Epithelial cell of proximal tubule (primary cell): ENCODE measurements around the gene FAM3B. TPM values are rescaled to one million over a fixed set of nuclear protein-coding genes. Genes with fewer than 3 reads are reported as not detected.

Experiments used
- DNase-seq: peaks from one replicate; pipeline ENCODE4 v3.0.0-alpha.2; 2011; ENCODE audit warnings: low read depth
- H3K4me3 ChIP-seq: 2 replicates; pipeline ENCODE4 v1.5.1; 2011; ENCODE audit warnings: low read depth, mild to moderate bottlenecking, low read length
- CTCF ChIP-seq: conservative IDR thresholded peaks from 2 replicates; pipeline ENCODE4 v1.5.1; 2012; ENCODE audit warnings: low read depth, mild to moderate bottlenecking, low read length
- total RNA-seq: library from RNA; depleted of rRNA; stranded (reverse); fragments of >200 nt; gene quantifications from 2 replicates; pipeline ENCODE4 v1.2.3, GENCODE V29; 2015

FAM3B gene
- total RNA-seq, 1 donor from 2014 or later = 0.35 TPM

DNA sequence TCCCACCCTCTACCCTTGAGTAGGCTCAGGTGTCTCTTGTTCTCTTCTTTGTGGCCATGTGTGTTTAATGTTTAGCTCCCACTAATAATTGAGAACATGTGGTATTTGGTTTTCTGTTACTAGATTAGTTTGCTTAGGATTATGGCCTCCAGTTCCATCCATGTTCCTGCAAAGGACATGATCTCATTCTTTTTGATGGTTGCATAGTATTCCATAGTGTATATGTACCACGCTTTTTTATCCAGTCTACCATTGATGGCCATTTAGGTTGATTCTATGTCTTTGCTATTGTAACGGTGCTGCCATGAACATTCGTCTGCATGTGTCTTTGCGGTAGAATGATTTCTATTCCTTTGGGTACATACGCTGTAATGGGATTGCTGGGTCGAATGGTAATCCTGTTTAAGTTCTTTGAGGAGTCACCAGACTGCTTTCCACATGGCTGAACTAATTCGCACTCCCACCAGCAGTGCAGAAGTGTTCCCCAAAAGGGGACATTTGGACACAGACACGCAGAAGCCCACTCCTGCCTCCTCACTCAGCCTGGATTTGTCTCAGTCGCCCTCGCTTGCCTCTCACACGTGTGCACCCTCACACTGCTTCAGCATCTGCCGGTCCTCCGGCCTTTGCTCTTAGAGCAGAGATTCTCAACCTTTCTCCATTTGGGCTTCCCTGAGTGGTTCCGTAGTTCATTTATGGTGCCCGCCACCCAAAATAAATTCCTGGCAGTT is 48.9 kb downstream of the FAM3B start:
- no peak for DNase-seq
- no peak overlapping the region for H3K4me3 ChIP-seq
- TF ChIP-seq CTCF = no peak

- H3K4me3 ChIP-seq = no peak overlapping the region
- TF ChIP-seq CTCF = no peak
- DNase-seq = peak; percentile 1
Observed at GRCh38 chr21:41366522-41367151, 50.0 kb downstream of the FAM3B start.

GRCh38 chr21:41367301-41367944 is 50.8 kb downstream of the FAM3B start:
- TF ChIP-seq CTCF = no peak
- H3K4me3 ChIP-seq = no peak overlapping the region

DNA sequence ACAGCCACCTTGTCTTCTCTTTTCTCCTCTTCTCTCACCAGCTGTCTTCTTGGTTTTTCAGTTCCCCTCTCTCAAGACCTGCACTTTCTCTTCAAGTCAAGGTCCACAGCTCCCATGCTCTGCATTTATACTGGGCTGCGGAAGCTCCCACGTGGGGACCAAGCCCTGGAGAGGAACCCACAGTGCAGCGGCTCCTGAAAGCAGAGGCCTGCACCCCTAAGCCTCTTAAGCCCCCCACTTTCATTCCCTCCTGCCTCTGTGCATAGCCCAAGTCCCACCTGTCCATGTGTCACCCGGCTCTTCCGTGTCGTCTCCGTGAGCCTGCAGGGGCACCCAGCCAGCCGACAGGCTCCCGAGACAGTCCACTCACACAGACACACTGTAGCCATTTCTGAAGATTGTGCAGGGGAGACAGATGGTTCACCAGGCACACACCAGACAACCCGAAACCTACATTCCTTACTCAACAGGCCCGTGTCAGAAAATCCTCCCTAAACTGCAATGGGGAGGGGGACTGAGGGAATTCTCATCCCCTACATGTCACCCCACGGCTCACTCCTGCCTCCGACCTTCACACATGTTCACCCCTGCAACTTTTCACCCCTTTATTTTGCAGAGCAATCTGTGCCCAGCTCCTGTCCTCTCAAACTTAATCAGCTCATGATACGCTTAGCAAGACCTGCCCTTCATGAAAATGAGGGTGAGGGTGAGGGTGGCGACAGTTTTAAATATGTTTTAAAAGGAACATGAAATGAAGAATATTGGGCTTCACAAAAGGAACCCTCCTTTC is 51.5 kb downstream of the FAM3B start:
- no peak for TF ChIP-seq CTCF
- DNase-seq = no peak
- no peak overlapping the region for H3K4me3 ChIP-seq

More at GRCh38 chr21:41367301-41367944, 50.8 kb downstream of the FAM3B start:
- DNase-seq = no peak

DNA sequence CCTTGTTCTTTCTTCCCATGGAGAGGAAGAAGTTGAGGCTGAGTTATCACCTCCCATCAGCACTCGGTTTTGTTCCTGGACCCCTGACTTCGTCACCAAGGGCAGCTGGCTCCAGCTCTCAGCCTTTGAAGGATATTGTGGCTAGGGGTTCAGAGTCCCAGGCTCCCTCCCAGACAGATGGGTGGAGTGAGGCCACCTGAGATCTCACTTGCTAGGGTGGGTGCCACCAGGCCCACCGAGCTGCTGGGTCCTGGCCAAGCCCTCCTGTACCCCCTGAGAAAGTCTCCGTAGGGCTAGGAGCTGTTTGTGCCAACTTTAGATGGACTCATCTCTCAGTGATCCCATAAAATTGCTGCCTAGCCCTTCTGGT is 52.1 kb downstream of the FAM3B start:
- TF ChIP-seq CTCF = no peak
- H3K4me3 ChIP-seq = no peak overlapping the region
- no peak for DNase-seq

- peak; percentile 38 for TF ChIP-seq CTCF
- no peak overlapping the region for H3K4me3 ChIP-seq
- no peak for DNase-seq
Observed at GRCh38 chr21:41369105-41369919, 52.7 kb downstream of the FAM3B start.
